HG03378 (cell line): ENCODE measurements around the gene ELP4.

Source experiments
- ATAC-seq: cut with Tn5 transposase; IDR thresholded peaks from one replicate; pipeline ENCODE4 v1.9.1; 2021; ENCODE audit warnings: mild to moderate bottlenecking, moderate library complexity; ENCODE audit not compliant: unreplicated experiment

ELP4 gene

DNA sequence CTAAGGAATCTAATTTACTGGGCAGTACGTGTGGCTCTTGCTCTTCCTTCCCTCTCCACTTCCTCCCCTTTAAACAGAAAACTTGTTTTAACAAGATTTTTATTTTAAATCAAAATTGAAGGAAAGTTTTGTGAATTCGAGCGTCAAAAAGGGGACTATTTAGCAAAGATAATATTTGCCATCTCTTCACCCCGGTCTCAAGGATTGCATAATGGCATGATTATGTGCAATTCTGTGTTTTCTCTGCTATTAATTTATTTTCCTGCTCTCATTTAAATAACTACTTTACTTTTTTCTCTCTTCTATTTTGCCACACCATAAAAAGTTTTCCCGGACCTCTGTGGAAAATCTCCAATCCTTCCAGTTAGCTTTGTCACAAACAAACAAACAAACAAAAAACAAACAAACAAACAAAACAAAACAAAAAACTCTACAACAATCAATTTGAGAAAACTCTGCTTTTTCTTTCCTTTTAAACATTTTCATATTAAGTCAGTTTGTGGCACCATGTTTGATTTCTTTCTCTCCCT, 311.7 kb downstream of the ELP4 start:
- no peak for ATAC-seq

DNA sequence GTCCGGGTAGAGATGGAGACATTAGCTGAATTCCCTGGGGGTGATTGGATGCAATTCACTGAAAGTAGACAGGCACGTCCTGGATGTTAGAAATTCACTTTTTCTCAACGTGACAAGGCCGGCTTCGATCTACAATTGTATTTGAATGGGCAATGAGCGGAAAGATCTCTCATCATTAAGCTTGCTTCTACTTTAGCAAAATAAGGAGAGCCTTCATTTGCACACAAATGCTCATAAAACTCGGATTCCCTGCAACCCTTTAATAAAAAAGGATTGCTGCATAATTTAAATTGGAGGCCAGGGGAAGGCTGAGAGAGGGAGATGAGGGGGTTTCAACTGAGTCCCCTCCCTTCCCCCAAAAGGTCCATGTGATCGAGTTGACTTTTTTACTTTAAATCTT, 312.2 kb downstream of the ELP4 start:
- ATAC-seq, result no peak

DNA sequence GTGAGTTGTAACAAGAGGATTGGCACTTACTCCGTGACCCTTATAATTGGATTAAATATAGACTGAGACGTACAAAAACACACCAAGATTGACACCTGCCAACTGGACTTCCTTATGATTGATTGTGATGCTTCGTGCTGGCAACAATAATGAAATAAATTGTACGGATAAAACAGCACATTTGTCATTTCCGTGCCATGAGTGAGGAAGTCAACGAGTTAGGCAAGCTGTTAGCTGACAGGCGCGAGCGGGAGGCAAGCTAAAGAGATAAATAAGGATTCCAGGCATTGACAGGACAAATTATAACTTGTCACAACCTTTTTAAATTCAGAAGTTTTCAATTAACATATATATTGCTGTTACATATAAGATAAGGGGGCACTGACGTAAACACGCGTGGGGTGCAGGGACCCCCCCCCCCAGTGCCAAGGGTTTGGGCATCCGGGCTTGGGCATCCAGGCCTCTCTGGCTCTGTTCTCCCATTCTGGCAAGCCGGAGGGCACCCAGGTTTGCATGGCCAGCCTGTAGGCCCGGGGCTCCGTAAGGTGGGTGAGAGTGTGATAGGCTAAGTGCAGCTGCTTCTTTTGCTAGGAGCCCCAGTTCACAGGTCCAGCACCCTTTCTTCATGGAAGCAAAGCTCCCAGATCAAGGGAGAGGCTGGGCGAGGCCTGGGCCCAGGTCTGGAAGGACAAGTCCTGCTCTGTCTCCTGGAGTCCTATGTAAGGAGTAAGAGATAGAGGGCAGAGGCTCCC, 312.8 kb downstream of the ELP4 start:
- ATAC-seq, result no peak

DNA sequence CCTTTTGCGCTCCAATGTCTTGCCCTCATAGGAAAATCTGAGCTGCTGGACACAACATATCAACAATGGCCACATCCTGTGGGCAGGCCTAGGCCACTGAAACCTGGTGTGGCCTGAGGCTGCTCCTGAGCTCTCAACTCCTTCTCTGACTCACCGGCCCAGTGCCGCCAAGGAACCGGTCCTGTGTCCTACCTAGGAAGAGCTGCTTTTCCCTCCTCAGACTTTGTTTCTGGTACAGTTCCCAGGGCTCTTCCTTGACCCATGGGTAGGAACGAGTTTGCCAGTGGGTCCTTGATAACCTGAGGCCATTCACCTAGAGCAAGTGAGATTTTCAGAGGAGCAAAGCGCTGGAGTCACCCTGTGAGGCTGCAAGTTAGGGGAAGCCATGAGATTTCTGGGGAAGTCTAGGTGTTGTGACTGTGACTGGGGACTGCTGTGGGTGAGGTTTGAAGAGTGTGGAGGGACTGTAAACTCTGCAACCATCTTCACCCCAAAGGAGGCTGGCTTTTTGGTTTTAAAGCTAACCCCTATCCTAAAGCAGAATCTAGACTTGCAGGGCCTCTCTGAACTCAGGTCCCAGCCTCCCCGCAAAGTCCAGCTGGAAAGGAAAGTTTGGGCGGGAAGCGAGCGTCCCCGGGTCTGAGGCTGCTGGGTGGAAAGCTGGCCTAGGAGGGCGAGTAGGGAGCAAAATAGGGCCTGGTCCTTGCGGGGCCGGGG, 313.5 kb downstream of the ELP4 start:
- ATAC-seq, result no peak

DNA sequence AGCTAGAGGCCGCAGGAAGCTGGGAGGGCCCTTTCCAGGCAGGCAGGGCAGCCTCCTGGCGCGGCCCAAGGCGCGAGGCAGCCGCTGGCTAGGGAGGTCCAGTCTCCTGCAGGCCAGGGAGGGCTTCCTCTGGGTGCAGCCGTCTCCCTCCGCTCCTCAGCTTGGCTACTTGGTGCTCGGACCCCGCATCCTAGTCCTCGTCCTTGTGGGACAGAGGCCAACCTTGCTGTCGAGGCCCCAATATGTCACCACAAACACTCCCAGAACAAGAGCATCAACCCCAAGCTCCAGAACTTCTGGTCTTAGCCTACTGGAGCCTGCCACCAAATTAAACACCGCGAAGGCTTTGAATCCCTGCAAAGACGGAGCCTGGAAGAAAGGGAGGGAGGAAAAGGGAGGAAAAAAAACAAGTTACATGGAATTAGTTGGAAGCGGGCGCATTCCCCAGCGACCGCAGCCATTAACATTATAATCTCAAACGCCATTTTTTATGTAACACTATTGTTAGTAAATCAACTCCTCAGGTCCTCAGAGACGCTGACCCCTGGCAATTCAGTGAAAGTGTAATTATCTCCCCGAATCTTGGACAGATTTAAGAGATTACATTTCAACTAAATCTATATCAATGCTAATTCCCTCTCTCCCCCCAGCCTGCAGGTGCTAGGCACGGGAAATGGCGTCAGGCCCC, 314.2 kb downstream of the ELP4 start:
- no peak for ATAC-seq

DNA sequence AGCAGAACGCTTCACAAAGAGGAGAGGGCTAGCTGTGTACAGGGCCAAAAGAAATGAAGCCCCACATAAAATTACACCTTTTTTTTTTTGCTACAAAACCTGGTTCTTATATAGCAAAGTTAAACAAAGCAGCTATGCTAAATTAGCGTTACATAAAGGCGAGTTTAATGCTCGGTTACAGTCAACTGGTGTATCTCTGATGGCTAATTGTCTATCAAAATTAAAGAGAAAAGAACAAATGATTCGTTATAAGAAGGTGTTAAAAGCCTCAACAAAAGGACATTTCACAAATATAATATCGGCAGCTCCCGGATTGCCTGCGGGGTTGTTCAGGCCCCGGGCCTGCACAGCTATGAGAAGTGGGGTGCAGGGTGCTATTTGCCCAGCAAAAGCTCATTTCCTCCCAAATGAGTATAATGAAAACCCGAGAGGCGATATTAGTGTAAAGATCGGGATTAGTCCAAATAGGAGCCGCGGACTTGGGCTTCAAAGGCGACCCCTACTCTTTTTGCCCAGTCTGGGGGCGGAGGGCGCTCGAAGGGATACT, 314.8 kb downstream of the ELP4 start:
- ATAC-seq, result no peak

DNA sequence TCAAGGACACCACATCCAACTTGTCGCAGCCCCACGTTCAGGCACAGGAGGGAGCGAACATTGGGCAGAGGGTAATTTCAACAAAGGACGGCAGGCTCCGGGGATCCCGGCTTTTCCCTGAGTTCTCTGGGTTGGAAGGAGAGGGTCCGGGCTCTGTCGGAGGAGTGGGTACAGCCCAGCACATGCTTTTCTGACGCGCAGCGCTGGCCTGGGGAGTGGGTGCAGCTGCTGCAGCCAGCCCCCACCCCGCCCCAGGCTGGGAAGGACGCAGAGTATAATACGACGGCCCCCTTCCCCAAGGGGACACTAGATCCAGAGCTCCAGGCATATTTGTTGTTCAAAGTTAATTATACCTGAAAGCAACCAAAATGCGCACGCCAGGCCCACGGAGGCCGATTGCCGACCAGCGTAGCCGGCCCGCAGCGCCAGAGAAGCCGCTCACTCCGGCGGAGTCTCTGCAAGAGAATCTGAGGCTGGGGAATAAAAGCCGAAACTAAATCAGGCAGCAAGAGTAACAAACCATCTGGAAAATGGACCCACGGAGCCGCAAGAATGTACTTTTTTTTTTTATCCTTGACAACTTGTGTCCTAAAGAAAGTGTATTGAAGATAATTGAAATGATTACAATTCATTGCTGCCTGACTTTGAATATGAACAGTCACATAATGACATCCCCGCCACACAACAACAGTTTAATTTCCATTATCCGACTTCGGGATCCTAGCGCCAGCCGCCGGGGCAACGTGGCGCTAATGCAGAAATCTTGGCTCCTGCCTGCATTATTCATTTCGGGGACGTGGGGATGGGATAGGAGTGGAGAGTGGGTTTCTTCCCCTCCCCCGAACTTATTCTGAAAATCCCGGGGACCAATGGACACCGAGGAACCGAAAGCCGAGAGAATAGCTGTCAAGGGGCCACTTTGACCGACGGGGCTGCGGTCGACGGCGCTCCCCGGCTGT, 315.6 kb downstream of the ELP4 start:
- ATAC-seq, result no peak

DNA sequence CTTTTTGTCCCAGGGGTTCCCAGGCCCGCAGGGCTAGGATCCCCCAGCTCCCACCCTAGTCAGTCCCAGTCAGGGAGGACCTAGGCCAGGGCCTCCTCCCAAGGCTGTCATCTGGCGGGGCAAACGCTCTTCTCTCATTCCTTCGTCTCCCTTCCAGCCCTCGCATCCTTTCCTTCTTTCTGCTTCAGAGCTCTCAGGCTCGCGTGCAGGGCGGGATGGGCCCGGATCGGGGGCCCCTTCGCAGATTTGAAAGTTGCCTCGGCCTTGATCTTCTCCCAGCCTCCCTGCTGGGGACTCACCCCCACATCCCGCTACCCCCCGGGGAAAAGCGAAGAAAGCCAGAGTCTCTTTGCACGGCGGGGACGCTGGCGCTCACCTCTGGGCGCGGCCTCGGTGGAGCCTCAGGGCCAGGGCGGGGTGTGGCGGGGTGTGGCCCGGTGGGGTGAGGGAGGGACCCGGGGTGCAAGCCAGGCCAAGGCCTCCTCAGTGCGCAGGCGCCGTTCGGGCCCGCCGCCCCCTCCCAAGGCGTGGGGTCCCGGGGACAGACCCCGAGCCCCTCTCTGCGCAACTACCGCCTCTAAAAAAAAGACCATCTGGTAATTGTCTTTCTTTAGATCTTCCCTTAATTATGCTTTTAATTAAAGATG, 316.4 kb downstream of the ELP4 start:
- ATAC-seq, result no peak

DNA sequence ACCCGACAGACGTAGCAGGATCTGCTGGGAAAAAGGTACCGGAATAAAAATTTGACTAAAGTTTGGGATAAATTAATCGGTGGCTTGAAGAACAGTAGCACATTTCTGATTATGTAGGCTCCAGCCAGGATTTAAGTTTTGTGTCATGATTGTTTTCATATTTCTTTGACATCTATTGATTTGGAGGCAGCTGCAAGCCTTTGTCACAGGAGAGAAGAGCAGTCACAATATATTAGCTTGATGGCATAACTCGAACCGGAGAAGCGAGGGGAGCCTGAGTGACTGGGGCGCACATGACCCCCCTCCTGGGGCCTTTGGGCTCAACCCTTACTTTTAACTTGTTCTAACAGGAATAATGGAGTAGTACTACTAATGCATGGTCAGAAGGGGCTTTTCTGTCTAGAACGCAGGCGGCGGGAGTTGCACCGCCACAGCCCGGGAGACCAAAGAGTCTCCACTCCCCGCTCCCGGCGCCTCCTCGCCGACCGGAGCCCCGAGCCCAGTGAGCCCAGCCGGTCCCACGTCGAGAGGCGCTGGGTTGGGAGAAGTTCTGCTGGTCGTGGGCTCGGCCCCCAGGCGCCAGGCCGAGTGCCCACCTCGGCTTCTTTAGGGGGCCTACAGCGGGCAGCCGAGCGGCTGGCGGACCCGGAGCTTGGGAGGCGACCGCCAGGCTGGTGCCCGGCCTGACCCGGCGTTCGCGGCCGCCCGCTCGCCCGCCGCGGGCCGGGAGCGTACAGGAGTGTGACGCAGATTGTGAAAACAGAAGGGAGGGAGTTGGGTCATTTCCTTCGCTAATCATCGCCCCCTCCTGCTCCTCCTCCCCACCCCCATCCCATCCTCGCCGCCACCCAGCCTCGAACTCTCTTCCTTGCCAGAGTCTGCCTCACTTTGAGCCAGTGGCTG, 317.2 kb downstream of the ELP4 start:
- no peak for ATAC-seq

DNA sequence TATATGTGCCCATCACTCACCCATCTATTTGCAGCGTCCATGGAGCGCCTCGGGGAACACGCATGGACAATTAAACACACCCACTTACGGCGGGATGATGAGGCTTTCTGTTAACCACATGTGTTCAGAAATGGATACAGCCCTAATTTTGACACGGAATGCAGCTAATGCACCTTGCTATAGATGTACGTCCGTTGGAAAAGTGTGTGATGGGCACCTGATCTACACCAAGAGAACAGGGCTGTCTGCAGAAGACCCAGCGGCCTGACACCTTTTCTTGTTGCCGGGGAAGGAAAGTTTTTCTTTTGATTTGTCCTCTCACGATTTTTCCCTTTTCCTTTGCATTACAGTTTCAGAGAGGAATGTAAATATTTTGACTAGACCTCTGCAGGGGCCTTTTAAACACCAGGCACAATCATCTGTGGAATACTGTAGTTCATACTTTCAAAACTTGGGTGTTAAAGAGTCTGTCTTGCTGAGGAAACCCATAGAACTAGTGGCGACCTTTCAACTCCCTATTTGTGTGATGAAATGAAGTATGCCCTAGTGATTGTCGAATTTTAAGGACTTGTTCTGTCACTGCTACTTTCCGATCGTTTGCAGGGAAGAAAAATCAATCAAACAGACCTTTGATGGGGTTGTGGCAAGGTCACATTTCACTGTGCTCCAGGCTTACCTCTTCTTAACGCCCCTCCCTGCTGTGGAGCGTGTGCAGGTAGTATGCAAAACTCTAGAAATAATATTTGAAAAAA, 318.1 kb downstream of the ELP4 start:
- no peak for ATAC-seq

DNA sequence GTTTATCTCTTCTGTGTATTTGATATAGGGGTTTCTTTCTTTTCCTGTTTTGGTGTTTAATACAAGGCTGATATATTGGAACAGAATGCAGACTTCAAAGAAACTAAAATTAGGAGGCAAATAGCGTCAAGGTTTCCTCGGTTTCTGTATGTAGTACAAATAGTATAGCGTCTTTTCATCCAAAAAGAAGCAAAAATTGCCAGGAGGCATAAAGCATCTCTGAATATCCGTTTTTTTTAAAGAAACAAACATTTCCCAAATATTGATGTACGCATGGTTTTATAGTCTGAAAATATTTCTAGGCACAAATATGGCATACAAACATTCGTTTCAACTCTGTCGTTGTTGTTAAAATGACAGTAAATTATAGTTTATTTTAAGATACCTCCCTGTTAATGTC, 318.6 kb downstream of the ELP4 start:
- no peak for ATAC-seq

DNA sequence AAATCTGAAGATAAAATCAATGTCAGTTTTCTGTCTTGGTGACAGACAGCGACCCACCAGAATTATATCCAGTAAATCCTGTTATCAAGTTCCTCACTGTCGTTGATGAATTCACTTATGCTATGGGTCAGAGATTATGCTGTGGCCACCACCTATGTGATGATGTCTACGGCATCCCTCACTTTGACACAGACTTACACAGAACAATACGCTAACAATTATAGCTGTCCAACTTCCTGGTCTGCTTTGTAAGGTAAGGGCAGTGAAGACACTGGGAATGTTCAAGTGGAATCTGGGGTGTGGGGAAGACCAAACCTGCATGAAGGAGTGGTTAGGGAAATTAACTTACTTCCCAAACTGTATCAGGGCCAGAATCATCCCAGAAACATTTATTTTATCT, 320.8 kb downstream of the ELP4 start:
- ATAC-seq, result no peak

DNA sequence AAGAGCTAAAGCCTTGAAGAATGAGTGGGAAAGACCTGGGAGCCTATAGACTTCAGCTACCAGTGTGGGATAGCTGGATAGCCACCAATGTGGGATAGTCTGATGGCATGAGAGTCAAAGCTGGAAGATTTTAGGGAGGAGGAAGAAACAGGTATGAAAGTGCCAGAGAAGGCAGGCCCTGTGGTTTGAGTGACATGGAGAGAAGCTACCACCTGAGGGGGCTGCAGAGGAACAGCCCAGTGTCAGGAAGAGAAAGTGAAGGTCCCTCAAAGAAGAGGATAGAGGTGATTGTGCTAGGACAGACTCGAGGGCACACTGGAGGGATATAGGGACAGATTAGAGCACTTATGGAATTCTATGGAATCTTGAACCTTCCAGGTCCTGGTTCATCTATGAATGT, 324.7 kb downstream of the ELP4 start:
- no peak for ATAC-seq
